Fibroblast of villous mesenchyme (primary cell): ENCODE data around the gene C14orf119. TPM values are rescaled to one million over a fixed set of nuclear protein-coding genes. Genes with fewer than 3 reads are reported as not detected.

Experiments
- DNase-seq: peaks from one replicate; pipeline ENCODE4 v3.0.0-alpha.2; 2010; ENCODE audit warnings: low read depth
- H3K4me3 ChIP-seq: 2 replicates; pipeline ENCODE4 v1.5.1; 2011; ENCODE audit warnings: low read depth, mild to moderate bottlenecking, low read length
- CTCF ChIP-seq: IDR thresholded peaks from 2 replicates; pipeline ENCODE4 v1.5.1; 2012; ENCODE audit warnings: low read depth, mild to moderate bottlenecking, low read length; ENCODE audit not compliant: insufficient read depth
- total RNA-seq: library from RNA; depleted of rRNA; stranded (reverse); fragments of >200 nt; gene quantifications from 2 replicates; pipeline ENCODE4 v1.2.3, GENCODE V29; 2012

The C14orf119 gene
- total RNA-seq, 1 donor, result 66.1 TPM

GRCh38 chr14:23069413-23069806 lies 25.9 kb upstream of the C14orf119 start:
- TF ChIP-seq CTCF, result no peak
- no peak overlapping the region for H3K4me3 ChIP-seq
- DNase-seq, result no peak

- TF ChIP-seq CTCF, result no peak
- DNase-seq, result no peak
- H3K4me3 ChIP-seq, result peak overlapping the region; percentile 87
Measured at GRCh38 chr14:23070262-23071129, 24.8 kb upstream of the C14orf119 start.

DNA sequence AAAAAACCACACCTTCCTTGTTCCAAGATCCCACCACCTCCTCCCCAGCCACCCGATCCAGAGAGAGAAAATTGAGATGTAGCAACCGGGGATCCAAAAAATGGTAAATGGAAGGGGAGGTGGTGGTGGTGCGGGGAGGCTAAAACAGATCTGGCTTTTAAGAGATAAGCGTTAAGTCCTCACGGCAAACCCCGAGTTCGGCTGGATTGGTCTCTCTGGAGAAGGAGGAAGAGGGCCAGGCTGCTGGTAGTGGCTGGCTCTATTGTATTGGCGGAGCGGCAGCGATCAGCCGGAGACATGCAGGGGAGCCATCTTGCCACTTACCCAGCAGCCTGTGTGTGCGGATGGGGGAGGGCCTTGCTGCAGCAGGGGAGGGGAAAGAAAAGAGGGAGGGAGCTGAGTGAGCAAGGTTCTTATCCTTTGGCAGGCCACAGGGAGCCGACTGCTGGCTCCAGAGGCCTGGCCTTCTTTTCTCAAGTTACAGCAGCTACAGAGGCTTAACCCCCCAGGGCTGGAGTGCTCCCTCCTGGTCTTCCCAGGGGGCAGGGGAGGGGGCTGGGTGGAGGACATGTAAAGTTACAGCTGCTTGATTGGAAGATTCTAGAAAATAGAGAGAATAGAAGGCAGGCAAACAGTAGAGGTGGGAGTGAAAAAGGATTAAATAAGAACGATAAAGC lies 23.9 kb upstream of the C14orf119 start:
- H3K4me3 ChIP-seq, result peak overlapping the region; percentile 87
- DNase-seq, result peak; percentile 94
- TF ChIP-seq CTCF, result no peak

DNA sequence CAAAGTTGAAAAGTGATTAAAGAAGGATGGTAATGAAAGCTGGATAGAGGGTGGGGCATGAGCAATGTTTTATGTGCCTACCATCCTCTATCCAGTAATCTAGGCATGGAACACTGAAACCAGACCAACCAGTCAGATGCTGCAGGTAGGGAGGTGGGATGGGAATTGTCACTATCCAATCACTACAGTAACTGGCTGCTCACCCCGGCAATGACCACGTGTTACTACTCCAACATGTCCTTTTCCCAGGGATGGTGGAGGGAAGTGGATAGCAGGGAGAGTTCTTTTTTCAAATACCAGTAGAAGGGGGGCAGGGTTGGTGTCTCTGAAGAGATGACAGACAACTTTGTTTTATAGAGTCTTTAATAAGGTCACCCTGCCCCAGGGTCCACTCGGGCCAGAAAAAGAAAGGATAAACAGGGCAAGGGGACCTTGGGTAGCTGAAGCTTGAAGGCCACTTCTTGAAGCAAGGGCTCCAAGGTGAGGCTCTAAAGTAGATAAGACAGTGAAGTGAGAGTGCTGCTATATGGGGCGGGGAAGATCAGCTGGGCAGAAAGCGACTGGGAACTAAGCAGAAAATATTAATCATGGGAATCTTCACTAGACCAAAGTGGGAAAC lies 23.3 kb upstream of the C14orf119 start:
- TF ChIP-seq CTCF, result no peak
- H3K4me3 ChIP-seq, result peak overlapping the region; percentile 87
- DNase-seq, result no peak

DNA sequence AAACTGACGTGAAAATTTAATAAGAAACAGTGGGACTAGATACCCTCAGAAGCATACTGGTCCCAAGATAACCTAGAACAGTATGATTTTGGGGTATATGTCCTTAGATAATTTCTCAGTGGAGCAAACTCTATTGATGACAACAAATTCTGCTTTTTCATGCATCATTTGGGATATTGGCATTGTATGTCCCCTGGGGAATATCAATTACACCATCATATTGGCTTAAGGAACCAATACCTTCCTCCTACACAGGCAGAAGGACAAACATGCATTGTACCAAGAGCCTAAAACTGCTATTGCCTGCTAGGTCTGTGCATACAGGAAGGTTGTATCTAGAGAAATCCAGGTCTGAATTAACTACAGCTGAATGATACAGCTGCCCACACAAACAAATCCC lies 20.4 kb upstream of the C14orf119 start:
- TF ChIP-seq CTCF, result no peak
- no peak overlapping the region for H3K4me3 ChIP-seq
- no peak for DNase-seq

DNA sequence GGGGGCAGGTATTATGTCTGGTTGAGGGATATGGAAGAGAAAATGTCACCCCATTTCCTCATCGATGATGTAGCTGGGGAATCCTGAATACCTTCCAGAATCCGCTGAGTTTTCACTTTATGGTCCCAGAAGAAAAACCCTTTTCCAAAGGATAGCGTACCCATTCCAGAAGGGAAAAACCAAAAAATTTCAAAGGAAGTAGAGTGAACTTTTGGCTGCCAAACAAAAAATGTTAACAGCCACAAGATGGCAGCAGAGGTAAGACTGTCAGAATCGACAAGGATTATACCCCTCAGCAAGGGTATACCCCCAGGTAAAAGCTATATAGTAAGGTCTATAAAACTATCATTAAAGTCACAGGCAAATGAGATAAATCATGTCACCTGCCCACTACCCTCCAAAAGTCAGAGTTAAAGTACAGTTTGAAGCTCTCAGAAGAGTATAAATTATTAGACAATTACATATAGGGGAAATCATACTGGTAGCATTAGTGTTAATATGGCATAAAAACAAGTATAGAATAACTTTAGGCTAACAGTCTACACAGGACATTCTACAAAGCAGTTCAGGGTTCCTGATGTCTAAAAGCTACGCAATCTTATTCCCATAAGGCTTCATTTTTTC lies 18.4 kb upstream of the C14orf119 start:
- DNase-seq, result peak; percentile 42
- no peak overlapping the region for H3K4me3 ChIP-seq
- peak; percentile 69 for TF ChIP-seq CTCF
